ENCODE results near the gene RBPJL. TPM values are rescaled to one million over a fixed set of nuclear protein-coding genes. Genes with fewer than 3 reads are reported as not detected.

The RBPJL gene
- total and polyA plus RNA-seq, 7 donors: 1.8 TPM; not detected in 6

GRCh38 chr20:45283551-45284057, 23.0 kb upstream of the RBPJL start:
- 43 to 57% methylated on average over 4 of the region's 4 CpGs for WGBS, 2 donors
- intact Hi-C loops (cut with DNase I): no loop called here
- TF ChIP-seq EP300 (IDR thresholded peaks at IDR 0.05): no peak
- TF ChIP-seq, protein P1, sequence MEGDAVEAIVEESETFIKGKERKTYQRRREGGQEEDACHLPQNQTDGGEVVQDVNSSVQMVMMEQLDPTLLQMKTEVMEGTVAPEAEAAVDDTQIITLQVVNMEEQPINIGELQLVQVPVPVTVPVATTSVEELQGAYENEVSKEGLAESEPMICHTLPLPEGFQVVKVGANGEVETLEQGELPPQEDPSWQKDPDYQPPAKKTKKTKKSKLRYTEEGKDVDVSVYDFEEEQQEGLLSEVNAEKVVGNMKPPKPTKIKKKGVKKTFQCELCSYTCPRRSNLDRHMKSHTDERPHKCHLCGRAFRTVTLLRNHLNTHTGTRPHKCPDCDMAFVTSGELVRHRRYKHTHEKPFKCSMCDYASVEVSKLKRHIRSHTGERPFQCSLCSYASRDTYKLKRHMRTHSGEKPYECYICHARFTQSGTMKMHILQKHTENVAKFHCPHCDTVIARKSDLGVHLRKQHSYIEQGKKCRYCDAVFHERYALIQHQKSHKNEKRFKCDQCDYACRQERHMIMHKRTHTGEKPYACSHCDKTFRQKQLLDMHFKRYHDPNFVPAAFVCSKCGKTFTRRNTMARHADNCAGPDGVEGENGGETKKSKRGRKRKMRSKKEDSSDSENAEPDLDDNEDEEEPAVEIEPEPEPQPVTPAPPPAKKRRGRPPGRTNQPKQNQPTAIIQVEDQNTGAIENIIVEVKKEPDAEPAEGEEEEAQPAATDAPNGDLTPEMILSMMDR (IDR thresholded peaks at IDR 0.05): no peak
- TF ChIP-seq POLR2AphosphoS5 (IDR thresholded peaks at IDR 0.05): no peak
- no peak for TF ChIP-seq POLR2A (IDR thresholded peaks at IDR 0.05)

DNA sequence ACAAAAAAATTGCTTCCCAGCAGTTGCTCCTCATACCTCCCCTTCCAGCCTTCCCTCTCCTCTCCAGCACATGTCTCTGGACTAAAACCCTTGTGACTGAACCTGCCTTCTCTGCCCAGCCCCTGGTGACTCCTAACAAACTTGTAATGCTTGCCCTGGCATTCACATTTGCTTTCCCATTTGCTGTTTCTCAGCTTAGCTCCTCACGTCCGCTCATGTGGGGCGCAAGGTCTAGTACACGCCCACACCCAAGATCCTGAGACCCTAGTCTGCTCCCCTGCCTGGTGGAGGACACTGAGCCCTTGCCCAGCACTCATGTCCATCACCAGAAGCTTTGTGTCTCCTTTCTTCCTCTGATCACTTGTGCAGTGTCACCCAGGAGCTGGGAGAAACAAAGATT, 18.3 kb upstream of the RBPJL start:
- intact Hi-C loops (cut with DNase I): no loop called here
- Histone ChIP-seq H3K36me3 (no peaks in the 10 kb centered on the region), H3K4me3 (no peak overlapping the region), H3K9me3 (no peaks in the 10 kb centered on the region), H3K27ac (no peak overlapping the region), H3K27me3 (peaks cover 0 to 9% (median 0%) of the 10 kb centered on the region in 3 donors), H3K4me1 (peaks cover 0 to 14% (median 6%) of the 10 kb centered on the region in 4 donors)
- WGBS, 2 donors: 85% methylated on average over 4 of the region's 4 CpGs
- DNase-seq: no peak
- TF ChIP-seq, protein P1 (IDR thresholded peaks at IDR 0.05): no peak

More at GRCh38 chr20:45283551-45284057, 23.0 kb upstream of the RBPJL start:
- Histone ChIP-seq H3K9me3 (no peaks in the 10 kb centered on the region), H3K27ac (no peak overlapping the region), H3K4me3 (no peak overlapping the region), H3K36me3 (no peaks in the 10 kb centered on the region), H3K4me1 (no peaks in the 10 kb centered on the region), H3K27me3 (peaks cover 0 to 3% (median 0%) of the 10 kb centered on the region in 3 donors)
- no peak for DNase-seq

DNA sequence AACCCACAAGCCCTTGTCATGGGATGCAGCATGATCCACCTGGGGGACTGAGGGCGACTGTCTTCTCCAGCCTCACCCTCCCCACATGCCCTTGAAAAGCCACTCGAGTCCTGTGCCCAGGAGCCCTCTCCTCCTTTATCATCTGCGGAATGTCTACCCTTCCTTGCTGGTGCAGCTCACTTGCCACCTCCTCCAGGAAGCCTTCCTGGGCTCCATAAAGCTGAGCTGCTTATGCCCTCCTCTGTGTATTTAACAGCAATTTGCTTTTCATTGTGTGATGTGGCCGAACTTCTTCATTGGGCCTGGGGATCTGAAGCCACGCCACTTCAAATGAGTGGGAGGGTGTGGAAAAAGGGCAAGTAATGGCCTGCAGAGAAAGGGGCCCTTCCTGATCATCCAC, 17.8 kb upstream of the RBPJL start:
- DNase-seq: no peak
- Histone ChIP-seq H3K9me3 (no peaks in the 10 kb centered on the region), H3K27ac (no peak overlapping the region), H3K4me3 (no peak overlapping the region), H3K36me3 (no peaks in the 10 kb centered on the region), H3K4me1 (peaks cover 0 to 19% (median 9%) of the 10 kb centered on the region in 4 donors), H3K27me3 (peaks cover 0 to 13% (median 0%) of the 10 kb centered on the region in 3 donors)
- WGBS, 2 donors: 88 to 90% methylated on average over 5 of the region's 5 CpGs
- TF ChIP-seq POLR2A (IDR thresholded peaks at IDR 0.05): no peak
- no peak for TF ChIP-seq POLR2AphosphoS5 (IDR thresholded peaks at IDR 0.05)
- TF ChIP-seq EP300 (IDR thresholded peaks at IDR 0.05): no peak
- TF ChIP-seq, protein P1 (IDR thresholded peaks at IDR 0.05): no peak
- intact Hi-C loops (cut with DNase I): no loop called here

DNA sequence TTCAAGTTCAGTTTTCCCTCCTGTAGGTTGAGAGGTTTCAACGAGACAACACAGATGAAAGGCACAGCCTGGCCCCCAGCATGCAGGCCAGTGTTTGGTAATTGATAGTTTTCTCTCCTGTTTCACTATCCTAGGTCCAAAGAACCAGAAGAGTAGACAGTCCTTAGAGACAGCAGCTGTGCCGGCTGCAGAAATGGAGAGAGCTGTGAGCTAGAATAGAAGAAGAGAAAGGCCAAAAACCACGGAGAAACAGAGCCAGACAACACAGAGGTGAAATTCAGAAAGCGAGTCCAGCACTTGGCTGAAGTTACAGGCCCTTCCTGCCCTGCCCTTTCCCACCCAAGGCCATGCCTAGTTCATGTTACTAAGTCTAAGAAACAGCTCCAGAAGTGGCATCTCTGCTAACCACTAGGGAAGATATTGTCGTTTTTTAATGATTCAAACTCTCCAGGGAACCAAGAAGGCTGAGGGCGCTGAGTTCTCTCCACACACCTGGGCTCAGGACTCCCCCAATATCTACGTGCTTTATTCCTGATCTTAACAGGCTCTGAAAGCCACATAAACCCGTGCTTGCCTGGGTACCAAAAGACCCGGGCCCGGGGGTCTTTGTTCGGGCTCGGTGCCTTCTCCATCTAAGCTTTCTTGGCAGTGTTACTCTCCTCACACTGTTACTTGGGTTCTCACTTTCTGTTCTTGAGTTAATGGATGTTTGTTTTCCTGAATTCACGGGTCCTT, 16.5 kb upstream of the RBPJL start:
- intact Hi-C loops (cut with DNase I): loop anchor here (5.0 to 10.0 kb wide), 2 partner anchors 193 to 275 kb away; no protein-coding TSS in a partner anchor
- TF ChIP-seq EP300 (IDR thresholded peaks at IDR 0.05): no peak
- H3K36me3 ChIP-seq: no peaks in the 10 kb centered on the region
- no peak overlapping the region for H3K4me3 ChIP-seq
- H3K4me1 ChIP-seq: peaks cover 0 to 21% (median 11%) of the 10 kb centered on the region in 4 donors
- peaks cover 0 to 17% (median 0%) of the 10 kb centered on the region in 3 donors for H3K27me3 ChIP-seq
- no peak for DNase-seq
- 78 to 83% methylated on average over 13 of the region's 13 CpGs for WGBS, 2 donors
- H3K27ac ChIP-seq: no peak overlapping the region
- no peaks in the 10 kb centered on the region for H3K9me3 ChIP-seq

GRCh38 chr20:45290677-45291355, 15.8 kb upstream of the RBPJL start:
- H3K36me3 ChIP-seq: no peaks in the 10 kb centered on the region
- 15 to 20% methylated on average over 8 of the region's 8 CpGs for WGBS, 2 donors
- peaks cover 0 to 21% (median 11%) of the 10 kb centered on the region in 4 donors for H3K4me1 ChIP-seq
- H3K27me3 ChIP-seq: peaks cover 0 to 24% (median 0%) of the 10 kb centered on the region in 3 donors
- no peak overlapping the region for H3K4me3 ChIP-seq
- peak; percentile 87 for DNase-seq
- intact Hi-C loops (cut with DNase I): loop anchor here (5.0 to 10.0 kb wide), 2 partner anchors 194 to 276 kb away; no protein-coding TSS in a partner anchor
- no peak overlapping the region for H3K27ac ChIP-seq
- no peaks in the 10 kb centered on the region for H3K9me3 ChIP-seq
- TF ChIP-seq POLR2AphosphoS5 (IDR thresholded peaks at IDR 0.05) (no peak), EP300 (IDR thresholded peaks at IDR 0.05) (no peak), POLR2A (IDR thresholded peaks at IDR 0.05) (no peak)
- TF ChIP-seq, protein P1 (IDR thresholded peaks at IDR 0.05): peak; percentile 44 to 84 (median 60)
